ENCODE results near the gene PHACTR4. TPM values are rescaled to one million over a fixed set of nuclear protein-coding genes. Genes with fewer than 3 reads are reported as not detected.

The PHACTR4 gene
- total RNA-seq, 2 experiments from 2014 or later: 29.4 to 30.8 TPM

Other genes starting within 250 kb of the PHACTR4 start
- under 1 TPM; 0.47 to 0.50 TPM for gene PTAFR, start 193.1 kb upstream of the PHACTR4 start, total RNA-seq
- gene DNAJC8, start 136.7 kb upstream of the PHACTR4 start, total RNA-seq: 100 to 1,000 TPM; 121 to 124 TPM
- gene ATP5IF1, start 133.6 kb upstream of the PHACTR4 start, total RNA-seq: 100 to 1,000 TPM; 204 to 222 TPM
- 10 to 100 TPM; 12.5 to 12.6 TPM for gene SESN2, start 110.2 kb upstream of the PHACTR4 start, total RNA-seq
- 10 to 100 TPM; 18.4 to 21.7 TPM for gene MED18, start 40.7 kb upstream of the PHACTR4 start, total RNA-seq
- 10 to 100 TPM; 80.7 to 85.3 TPM for gene RCC1, start 136.3 kb downstream of the PHACTR4 start, total RNA-seq
- 10 to 100 TPM; 73.2 to 77.7 TPM for gene TRNAU1AP, start 183.3 kb downstream of the PHACTR4 start, total RNA-seq
- gene RAB42, start 222.5 kb downstream of the PHACTR4 start, total RNA-seq: not detected